ENCODE data around the gene DGCR8. TPM values are rescaled to one million over a fixed set of nuclear protein-coding genes. Genes with fewer than 3 reads are reported as not detected.
A peak's percentile ranks its signal among the peaks of the same experiment; 100 is the strongest.

Gene DGCR8
- total and polyA plus RNA-seq, 2 donors from 2014 or later = 12.2 to 40.1 TPM

- Histone ChIP-seq H3K4me3 (ENCODE audit: low read length in 3 of 3) (no peak overlapping the region), H3K9me3 (ENCODE audit: control insufficient read depth in 2 of 3, insufficient read depth in 1 of 3, low read length in 3 of 3) (no peaks in the 10 kb centered on the region), H3K4me1 (ENCODE audit: control insufficient read depth in 2 of 3, insufficient read depth in 2 of 3, low read depth in 1 of 3, low read length in 3 of 3) (peaks cover 0 to 7% (median 0%) of the 10 kb centered on the region in 3 donors), H3K27ac (ENCODE audit: low read depth in 2 of 2, low read length in 2 of 2) (no peak overlapping the region), H3K9ac (ENCODE audit: low read length in 3 of 3) (no peak overlapping the region), H3K36me3 (ENCODE audit: control insufficient read depth in 2 of 3, insufficient read depth in 3 of 3, low read length in 3 of 3) (peaks cover 5 to 61% (median 47%) of the 10 kb centered on the region in 3 donors), H3K27me3 (ENCODE audit: control insufficient read depth, insufficient read depth, low read length) (no peaks in the 10 kb centered on the region)
- no peak for TF ChIP-seq CTCF (IDR thresholded peaks at IDR 0.05; ENCODE audit: borderline replicate concordance, extremely low read depth, insufficient read depth)
- intact Hi-C loops (cut with DNase I) = no loop called here
- no peak for FAIRE-seq
- peak in 1 of 5 donors; percentile 56 for DNase-seq
Measured at GRCh38 chr22:20106205-20106848, 26.3 kb downstream of the DGCR8 start.

- H3K27ac ChIP-seq (ENCODE audit: low read depth in 2 of 2, low read length in 2 of 2) = no peak overlapping the region
- no peak overlapping the region for H3K4me3 ChIP-seq (ENCODE audit: low read length in 3 of 3)
- TF ChIP-seq CTCF (IDR thresholded peaks at IDR 0.05; ENCODE audit: borderline replicate concordance, extremely low read depth, insufficient read depth) = no peak
- no peak overlapping the region for H3K9ac ChIP-seq (ENCODE audit: low read length in 3 of 3)
- no peaks in the 10 kb centered on the region for H3K27me3 ChIP-seq (ENCODE audit: control insufficient read depth, insufficient read depth, low read length)
- intact Hi-C loops (cut with DNase I) = no loop called here
- H3K9me3 ChIP-seq (ENCODE audit: control insufficient read depth in 2 of 3, insufficient read depth in 1 of 3, low read length in 3 of 3) = no peaks in the 10 kb centered on the region
- DNase-seq (peak in 1 of 5 donors; percentile 45), FAIRE-seq (no peak)
- peaks cover 5 to 61% (median 47%) of the 10 kb centered on the region in 3 donors for H3K36me3 ChIP-seq (ENCODE audit: control insufficient read depth in 2 of 3, insufficient read depth in 3 of 3, low read length in 3 of 3)
- H3K4me1 ChIP-seq (ENCODE audit: control insufficient read depth in 2 of 3, insufficient read depth in 2 of 3, low read depth in 1 of 3, low read length in 3 of 3) = peaks cover 0 to 7% (median 0%) of the 10 kb centered on the region in 3 donors
Measured at GRCh38 chr22:20106849-20107237, 26.8 kb downstream of the DGCR8 start.

DNA sequence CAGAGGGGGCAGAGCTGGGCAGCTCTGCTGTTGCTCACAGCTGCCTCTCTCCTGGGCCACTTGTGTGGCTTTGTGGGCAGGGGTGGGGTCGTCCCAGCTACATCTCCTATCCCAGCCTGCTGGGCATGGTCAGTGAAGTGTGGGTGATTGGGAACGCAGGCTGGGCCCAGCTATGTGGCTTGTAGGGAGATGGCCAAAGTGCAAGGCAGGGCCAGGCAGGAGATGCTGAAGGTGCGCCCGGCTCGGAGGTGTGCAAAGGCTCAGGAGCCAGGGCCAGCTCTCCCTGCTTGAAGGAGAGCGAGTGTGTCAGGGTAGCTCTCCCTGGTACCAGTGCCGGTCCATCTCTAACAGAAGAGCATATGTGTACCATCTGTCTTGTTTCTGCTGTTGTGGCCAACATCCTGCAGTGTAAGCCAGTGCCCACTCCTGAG lies 27.4 kb downstream of the DGCR8 start:
- Histone ChIP-seq H3K27ac (ENCODE audit: low read depth in 2 of 2, low read length in 2 of 2) (no peak overlapping the region), H3K36me3 (ENCODE audit: control insufficient read depth in 2 of 3, insufficient read depth in 3 of 3, low read length in 3 of 3) (peaks cover 2 to 56% (median 44%) of the 10 kb centered on the region in 3 donors), H3K27me3 (ENCODE audit: control insufficient read depth, insufficient read depth, low read length) (no peaks in the 10 kb centered on the region), H3K9ac (ENCODE audit: low read length in 3 of 3) (no peak overlapping the region), H3K4me1 (ENCODE audit: control insufficient read depth in 2 of 3, insufficient read depth in 2 of 3, low read depth in 1 of 3, low read length in 3 of 3) (peaks cover 0 to 7% (median 0%) of the 10 kb centered on the region in 3 donors), H3K4me3 (ENCODE audit: low read length in 3 of 3) (no peak overlapping the region), H3K9me3 (ENCODE audit: control insufficient read depth in 2 of 3, insufficient read depth in 1 of 3, low read length in 3 of 3) (no peaks in the 10 kb centered on the region)
- TF ChIP-seq CTCF (IDR thresholded peaks at IDR 0.05; ENCODE audit: borderline replicate concordance, extremely low read depth, insufficient read depth) = no peak
- no peak for FAIRE-seq
- DNase-seq = peak in 1 of 5 donors; percentile 52
- intact Hi-C loops (cut with DNase I) = no loop called here

All from kidney (tissue), 14 donors.